CD4-positive, alpha-beta T cell treated with Interferon alpha-2 for 1 hour (primary cell): ENCODE data around the gene NTRK3.
"Not testable (repeated sequence)": the region's sequence is repeated elsewhere in the genome, so short reads cannot be mapped to it uniquely, and the experiment has no call there.

Experiments
- DNase-seq, 2 donors: peaks; one replicate each; pipeline ENCODE4 v3.0.0-alpha.2; 2020 to 2022

The NTRK3 gene

DNA sequence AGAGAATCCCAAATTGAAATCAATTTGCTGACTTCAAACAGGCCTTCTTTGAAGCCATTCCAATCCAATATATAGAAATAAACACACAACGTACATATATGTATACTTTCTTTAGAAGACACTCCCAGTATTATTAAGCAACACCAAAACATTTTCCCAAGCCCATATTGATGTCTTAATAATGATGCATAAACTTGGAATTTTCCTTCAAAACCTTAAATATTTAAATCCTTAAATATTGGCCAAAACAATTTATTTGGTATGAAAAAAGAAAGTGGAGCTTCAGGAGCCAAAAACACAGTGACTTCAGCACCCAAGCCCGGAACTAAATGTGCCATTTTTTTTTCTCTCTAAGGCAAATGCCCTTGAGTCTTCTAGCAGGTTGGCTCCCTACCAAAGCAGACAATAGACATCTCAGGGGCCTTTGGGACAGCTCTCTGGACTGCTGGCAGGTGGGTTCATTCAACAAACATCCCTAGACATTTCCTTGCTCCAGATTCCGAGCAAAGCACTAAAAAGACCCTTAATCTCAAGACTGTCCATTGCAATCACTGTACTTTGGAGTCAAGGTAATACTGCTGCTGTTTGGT lies 384.7 kb downstream of the NTRK3 start:
- DNase-seq: no peak

GRCh38 chr15:87871258-87871681 lies 385.3 kb downstream of the NTRK3 start:
- DNase-seq: no peak

- DNase-seq: no peak
Measured at GRCh38 chr15:87866961-87867360, 389.6 kb downstream of the NTRK3 start.

GRCh38 chr15:87863152-87863551 lies 393.4 kb downstream of the NTRK3 start:
- DNase-seq: no peak

DNA sequence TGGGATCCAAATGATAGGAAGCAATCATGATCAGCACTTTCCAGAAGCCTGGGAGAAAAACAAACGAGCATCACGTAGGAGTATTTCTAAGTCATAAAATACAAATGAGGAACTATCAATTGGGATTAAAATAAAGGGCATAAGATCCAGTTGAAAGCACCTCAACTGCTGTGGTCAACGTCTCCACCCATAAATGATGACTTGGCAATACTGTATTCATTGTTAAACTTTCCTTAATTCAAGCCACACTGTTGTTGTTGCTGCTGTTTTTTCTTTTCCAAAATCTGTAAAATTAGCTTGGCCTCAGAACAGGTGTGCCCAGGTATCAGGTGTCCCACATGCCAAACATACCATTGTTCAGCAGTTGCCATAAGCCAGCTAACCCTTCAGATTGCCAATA lies 395.8 kb downstream of the NTRK3 start:
- no peak for DNase-seq

GRCh38 chr15:87858651-87859050 lies 397.9 kb downstream of the NTRK3 start:
- no peak for DNase-seq

GRCh38 chr15:87851497-87851896 lies 405.0 kb downstream of the NTRK3 start:
- no peak for DNase-seq

- DNase-seq: no peak
Measured at GRCh38 chr15:87850916-87851315, 405.6 kb downstream of the NTRK3 start.

GRCh38 chr15:87849181-87849580 lies 407.4 kb downstream of the NTRK3 start:
- no peak for DNase-seq

DNA sequence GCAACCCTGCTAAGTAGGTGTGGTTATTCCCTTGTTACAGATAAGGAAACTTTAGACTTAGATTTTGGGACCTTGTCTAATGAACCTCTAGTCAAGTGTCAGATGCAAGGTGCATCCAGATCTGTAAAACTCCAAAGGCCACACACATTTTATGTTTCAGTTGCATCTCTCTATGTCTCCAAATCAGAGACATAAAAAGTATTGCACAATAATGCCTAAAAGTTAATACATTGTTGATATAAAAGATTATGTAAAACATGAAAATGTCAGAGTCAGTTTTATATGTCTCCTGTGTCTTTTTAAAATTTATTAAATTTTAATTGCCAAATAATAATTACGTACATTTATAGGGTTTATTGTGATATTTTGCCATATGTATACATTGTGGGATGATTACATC lies 408.5 kb downstream of the NTRK3 start:
- DNase-seq: no peak

- no peak for DNase-seq
Measured at GRCh38 chr15:87846746-87847145, 409.8 kb downstream of the NTRK3 start.

DNA sequence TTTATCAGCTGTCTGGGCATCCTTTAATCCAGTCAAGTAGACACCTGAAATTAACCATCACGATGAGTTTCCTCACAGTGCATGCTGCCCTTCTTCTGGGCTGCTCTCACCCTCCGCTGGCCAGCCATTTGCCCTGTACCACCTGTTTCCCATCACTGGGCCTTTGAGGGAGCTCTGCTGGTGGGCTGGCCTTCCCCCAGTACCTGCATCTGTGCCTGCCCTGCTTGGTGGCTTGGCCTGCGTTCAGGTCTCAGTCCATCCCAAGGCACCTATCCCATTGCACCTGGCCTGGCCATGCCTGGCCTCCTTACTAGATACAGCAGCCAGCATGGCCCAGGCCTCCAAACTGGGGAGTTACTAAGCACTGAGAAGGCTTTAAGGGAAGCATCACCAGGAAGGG lies 413.2 kb downstream of the NTRK3 start:
- no peak for DNase-seq

DNA sequence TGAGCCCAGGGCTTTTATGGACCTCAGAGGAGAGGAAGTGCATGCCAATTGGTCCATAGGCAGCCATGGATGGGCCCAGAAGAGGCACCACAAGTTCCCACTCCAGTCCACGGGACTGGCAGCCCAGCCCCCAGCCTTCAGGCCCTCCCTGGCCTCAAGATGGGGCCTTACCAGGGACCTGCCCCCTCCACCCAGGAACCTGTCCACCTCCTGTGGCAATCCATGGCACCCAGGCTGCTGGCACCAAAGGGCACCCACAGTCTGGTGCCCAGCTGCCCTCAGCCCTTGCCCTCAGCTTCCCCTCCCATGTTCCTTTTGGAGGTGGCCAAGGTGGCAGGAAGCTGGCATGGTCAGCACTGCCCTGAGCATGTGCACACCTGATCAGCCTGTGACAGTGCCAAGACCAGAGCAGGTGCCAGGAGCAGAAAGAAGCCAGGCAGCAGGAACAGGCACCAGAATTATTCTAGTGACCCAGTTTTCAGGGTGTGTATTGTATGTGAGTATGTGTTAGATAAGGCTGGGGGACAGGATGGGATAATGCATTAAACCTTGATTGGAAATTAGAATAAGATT lies 415.0 kb downstream of the NTRK3 start:
- DNase-seq: no peak

- not testable (repeated sequence) for DNase-seq
Measured at GRCh38 chr15:87835830-87836229, 420.7 kb downstream of the NTRK3 start.

DNA sequence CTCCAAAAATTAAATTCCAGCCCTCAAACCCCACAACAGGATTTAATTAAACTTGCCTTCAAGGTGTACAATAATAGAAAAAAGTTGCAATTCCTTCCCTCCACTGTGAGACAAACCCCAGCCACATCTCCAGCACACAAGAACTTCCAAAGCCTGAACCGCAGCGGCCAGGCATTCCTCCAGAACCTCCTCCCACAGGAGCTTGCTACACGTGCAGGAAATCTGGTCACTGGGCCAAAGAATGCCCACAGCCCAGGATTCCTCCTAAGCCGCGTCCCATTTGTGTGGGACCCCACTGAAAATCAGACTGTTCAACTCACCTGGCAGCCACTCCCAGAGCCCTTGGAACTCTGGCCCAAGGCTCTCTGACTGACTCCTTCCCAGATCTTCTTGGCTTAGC lies 423.2 kb downstream of the NTRK3 start:
- not testable (repeated sequence) for DNase-seq

DNA sequence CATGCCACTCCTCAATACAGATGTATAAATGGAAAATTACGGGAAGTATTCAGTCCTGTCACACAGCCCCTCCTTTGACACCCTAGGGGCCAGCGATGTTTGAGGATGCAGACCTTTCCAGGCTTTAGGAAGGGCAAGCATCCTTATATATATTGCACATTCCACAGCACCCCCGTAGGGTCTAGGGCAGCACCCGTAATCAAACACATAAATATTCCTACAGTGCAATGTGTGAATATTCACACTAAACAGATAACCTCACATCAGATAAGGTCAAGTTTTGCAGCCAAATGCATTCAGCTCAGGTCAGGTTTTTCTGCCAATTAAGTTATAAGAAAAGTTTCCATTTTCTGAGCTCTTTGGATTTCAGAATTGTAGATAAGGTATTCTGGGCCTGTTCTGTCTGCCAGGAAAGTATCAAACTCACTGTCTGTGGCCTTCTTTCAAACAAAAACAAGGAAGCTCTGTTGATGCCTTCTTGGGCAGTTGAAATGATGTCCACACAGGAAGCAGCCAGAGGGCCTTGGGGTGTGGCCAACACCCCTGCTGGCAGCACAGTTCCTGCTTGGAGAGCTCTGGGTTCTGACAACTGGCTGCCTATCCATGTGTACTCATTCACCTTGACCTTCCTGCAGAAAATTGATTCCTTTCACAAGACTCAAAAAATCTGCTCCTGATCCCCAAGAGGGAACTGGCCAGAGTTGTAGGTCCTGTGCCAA lies 427.0 kb downstream of the NTRK3 start:
- DNase-seq: no peak

DNA sequence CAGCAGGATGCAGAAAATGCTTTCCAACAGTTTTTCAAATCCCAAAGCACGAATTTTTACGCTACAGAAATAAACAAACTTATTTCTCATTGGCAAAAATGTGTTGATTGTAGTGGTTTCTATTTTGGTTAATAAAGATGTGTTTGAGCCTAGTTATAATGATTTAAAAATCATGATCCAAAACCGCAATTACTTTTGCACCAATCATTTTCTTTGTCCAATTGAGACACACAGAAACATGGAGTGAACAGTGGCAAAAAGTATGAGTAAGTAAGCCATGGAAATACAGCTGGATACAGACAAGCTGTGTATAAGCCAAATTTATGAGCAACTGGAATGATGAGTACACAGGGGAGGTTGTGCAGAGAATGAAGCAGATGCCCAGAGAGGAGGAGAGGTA lies 427.9 kb downstream of the NTRK3 start:
- DNase-seq: no peak

DNA sequence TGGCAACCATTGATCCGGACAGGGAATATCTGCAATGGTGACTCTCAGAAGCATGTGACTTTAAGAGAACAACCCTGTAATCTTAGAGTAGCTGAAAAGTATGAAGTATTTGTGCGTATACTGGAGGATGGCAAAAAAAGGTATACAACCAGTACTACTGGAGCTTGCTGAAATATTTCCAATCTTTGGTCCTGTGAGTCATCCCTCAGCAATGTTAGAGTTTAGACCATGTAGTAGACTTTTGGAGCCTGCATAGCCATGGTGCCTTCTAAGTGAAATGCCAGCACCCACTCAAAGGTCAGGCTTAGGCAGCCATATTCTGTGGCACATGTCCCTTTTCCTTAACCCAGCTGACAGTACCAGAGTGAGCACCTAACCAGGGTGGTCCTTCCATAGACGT lies 429.4 kb downstream of the NTRK3 start:
- no peak for DNase-seq

GRCh38 chr15:87826119-87826747 lies 430.3 kb downstream of the NTRK3 start:
- no peak for DNase-seq

- no peak for DNase-seq
Measured at GRCh38 chr15:87818756-87819155, 437.8 kb downstream of the NTRK3 start.

DNA sequence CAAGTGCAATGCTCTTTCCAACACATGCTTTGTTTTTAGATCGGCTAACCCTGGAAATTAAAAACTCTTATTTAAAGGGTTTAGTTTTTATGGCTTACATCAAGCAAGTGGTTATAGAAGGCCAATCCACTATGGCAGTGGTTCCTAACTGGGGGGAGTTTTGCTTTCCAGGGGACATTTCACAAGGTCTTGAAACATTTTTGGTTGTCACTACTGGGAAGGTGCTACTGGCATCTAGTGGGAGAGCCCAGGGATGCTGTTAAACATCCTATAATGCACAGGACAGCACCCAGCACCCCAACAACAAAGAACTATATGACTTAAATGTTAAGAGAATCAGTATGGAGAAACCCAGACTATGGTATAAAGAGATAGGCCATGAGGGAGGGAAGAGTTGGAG lies 439.0 kb downstream of the NTRK3 start:
- no peak for DNase-seq

- no peak for DNase-seq
Measured at GRCh38 chr15:87816811-87817210, 439.7 kb downstream of the NTRK3 start.

DNA sequence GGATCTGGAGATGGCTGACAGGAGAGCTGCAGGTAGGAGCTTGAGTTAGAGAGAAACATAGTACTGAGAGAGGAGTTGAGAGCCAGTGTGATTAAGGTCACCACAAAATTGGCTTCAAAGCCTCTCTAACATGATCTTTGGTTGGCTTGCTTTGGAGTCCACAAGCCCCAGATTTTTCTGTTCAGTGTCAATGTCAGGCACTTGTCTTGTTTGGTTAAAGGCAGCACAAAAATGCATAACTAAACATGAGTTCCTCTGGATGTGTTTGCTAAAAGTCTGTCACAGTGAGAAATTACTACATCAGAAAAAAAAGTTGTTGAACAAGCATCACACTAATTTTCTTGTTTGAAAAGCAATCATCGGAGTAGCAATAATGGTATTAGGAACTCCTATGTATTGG lies 440.5 kb downstream of the NTRK3 start:
- no peak for DNase-seq
